GM21526 (cell line): ENCODE results near the gene HSPG2.
"Not testable (repeated sequence)": the region's sequence is repeated elsewhere in the genome, so short reads cannot be mapped to it uniquely, and the experiment has no call there.

ENCODE experiments used
- ATAC-seq: cut with Tn5 transposase; IDR thresholded peaks from one replicate; pipeline ENCODE4 v1.9.1; 2021; ENCODE audit warnings: moderate library complexity; ENCODE audit not compliant: unreplicated experiment, low FRiP score

Gene HSPG2

DNA sequence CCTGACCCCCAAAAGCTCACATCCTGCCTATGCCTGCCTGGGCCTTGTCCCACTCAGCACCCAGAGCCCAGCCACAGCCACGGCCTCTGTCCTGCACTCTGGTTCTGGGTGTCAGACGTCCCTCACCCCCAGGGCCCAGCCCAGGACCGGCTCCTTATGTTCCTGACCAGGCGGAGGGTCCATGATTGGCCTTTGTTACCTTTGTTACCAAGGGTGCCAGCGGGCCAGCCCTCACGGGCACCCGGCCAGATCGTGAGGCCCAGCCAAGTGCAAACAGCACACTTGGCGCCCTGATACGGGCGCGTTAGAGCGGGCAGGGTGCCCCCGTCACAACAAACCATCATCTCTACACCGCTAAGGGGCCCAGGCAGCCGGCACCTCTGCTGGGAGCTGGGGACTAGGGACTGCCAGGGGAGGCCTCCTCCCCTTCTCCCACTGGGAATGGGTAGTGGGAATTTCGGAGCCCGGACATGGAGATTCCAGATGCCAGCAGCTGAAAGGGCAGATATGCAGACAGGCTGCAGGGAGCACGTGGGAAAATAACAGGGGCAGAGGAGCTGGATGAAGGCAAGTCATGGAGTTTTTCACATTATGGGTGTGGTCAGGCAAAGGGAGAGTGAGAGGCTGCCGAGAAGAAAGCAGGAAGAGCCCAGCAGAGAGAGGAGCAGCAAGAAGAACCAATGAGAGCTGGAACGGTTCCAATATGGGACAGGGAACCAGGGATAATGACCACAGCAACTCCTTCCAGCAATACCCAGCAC is 22.1 kb downstream of the HSPG2 start:
- ATAC-seq, result no peak

DNA sequence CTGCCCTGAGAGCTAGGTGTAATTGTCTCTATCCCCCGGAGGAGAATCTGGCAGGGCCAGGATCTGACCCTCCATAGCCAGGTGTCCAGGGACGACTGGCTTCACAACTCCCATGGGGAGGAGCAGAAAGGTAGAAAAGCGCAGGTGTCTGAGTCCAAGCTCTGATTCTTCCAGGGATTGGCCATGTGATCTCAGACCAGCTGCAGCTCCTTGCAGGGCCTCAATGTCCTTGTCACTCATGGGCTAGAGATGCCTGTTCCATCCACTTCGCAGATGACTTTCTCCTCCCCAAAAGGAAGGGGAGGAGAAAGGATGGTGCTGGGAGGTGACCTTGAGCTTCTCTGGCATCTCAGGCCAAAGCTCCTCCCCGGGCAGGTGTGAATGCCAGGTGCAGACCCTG is 22.7 kb downstream of the HSPG2 start:
- no peak for ATAC-seq

DNA sequence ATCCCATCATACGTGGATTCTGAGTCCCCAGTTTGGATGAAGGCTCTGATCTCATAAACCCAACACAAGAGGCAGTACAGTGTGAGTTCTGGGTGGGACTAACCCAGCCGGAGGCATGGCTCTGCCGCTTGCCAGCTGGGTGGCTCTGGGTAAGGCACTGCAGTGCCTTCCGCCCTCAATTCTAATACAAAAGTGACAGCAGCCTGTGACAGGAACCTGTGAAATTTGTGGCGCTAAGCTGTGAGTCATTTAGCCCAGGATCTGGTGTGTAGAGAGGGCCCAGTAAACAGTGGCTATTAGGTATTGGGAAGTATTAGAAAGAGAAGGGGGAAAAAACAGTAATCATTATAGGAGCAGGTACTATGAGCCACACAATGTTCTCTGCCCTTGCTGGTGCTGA is 23.3 kb downstream of the HSPG2 start:
- no peak for ATAC-seq

DNA sequence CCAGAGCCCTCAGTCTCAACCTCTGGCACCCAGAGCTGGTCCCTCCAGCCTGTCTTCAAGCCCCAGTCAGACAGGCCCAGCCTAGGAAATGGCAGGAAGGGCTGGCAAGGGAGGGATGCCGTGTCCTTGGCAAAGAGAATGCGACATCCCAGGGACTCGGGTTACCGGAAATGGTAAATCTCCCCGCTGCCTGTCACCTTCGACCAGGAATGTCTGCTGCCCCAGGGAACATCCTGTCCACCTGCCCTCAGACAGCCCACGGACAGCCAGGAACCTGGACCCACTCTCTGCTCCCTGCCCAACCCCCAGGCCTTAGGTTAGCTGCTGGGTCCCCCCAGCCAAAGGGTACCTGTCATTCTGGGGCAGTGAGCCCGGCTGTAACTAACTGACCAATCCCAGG is 23.9 kb downstream of the HSPG2 start:
- ATAC-seq, result no peak

DNA sequence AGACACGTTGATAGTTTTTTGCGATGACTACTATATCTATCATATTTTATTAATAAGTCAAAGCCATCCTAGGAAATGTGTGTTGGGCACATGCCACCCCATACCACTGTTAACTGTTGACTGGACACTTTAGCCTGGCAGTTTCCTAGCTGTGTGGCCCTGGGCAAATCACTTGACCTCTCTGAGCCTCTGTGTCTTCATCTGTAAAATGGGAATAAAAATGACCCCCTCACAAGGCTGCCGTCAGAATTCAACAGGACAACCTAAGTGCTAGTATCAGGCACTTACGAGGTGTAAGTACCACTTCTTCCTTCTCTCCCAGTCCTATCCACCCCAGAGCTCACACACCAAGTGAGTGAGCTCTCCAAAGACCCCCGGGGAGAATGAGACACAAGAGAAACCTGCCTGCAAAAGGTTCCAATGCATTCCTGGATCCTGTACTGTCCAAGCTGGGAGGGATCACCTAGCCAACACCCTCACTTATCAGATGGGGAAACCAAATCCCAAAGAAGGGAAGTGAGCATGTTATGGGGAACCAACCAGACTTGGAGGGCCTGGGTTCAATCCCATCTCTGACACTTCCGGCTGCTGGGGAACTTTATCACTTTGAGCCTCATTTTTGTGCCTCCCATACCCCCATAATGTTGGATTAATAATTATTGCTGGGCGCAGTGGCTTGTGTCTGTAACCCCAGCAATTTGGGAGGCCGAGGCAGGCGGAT is 24.9 kb downstream of the HSPG2 start:
- ATAC-seq, result no peak

DNA sequence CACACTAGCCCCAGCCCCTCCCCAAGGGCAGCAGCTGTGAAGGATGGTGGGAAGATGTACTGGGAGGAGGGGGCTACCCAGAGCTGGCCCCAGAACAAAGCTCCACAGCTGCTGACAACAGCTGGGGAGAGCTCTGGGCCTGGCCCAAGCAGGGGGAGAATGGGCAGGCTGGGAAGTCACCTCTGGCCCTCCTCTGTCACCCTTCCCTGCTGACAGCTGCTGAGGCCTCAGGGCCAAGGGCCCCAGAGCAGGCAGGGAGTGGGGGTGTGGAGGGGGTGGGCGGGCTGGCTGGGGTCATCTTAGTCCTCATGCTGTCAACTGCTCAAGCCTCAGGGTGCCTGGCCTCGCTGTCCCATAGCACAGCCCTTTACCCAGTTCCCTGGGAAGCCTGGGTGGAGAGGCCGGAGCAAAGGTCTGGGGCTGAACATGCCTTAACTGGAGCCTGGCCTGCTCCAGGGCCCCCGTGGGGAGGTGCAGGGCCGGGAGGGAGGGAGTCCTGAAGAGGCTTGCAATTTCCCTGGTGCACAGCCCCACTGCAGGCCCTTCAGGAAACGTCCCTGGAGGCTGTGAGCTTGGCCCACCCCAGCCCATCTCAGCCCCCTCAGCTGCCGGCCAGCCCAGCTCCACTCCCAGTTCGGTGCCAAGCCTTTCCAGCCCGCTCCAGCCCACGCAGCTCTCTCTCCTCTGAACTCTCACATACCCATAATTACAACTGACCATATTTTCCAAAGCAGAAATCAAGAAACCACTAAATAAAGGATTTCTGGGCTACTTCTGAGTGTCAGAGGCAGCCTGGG is 25.7 kb downstream of the HSPG2 start:
- ATAC-seq, result no peak

DNA sequence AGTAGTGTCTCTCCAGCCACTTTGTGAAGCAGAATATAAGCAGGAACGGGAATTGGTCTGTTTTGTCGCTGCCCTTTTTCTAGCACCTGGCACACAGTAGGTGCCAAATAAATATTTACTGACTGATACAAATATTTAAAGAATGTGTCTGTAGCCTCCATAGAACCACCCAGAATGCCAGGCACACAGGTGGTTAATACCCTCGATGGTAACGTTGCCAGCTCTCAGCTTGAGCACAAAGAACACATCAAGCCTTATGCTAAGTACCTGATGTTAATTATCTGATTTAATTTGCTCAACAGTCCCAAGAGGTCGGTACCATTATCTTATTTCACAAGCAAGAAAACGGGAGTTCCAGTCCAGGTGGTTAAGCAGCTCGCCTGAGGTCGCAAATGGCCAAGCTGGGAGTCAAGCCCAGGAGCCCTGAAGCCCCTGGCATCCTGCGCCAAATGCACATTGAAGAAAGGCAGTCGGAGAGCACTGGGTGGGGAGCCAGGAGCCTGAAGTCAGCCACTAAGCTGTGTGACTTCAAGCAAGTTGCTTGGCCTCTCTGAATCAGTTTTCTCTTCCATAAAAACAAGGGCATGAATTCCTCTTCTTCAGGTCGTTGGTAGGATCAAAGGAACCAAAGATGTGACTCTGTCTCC is 26.4 kb downstream of the HSPG2 start:
- ATAC-seq, result no peak

DNA sequence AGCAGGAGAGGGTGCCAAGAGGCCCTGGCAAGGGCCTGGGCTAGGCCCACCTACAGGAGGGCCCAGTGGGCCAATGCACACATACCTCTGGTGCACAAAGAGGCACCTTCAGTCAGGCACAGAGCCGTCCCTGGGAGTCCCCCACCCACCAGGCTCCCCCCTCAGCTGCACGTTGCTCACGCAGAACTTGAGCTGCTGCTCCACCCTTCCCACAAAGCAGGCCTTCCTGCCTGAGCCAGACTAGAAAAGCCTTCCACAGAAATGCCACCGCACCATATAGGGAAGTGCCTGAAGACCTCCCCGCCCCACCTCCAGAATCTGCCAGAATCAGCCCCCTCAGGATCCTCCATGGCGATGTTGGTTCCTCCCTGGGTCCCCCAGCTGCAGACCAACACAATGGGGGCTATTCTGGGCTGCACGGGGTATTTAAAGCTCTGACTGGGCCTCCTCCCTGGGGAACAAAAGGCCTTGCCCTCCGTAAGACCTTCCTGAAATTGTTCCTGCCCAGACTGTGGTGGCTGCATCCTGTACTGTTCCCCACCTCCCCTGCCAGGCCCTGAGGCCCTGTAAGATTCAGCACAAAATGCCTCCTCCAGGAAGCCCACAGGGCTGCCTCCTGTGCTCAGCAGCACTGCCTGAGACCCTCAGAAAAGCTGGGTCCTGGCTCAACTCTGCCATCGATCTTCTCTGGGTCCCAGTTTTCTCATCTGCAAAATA is 27.2 kb downstream of the HSPG2 start:
- ATAC-seq, result no peak

DNA sequence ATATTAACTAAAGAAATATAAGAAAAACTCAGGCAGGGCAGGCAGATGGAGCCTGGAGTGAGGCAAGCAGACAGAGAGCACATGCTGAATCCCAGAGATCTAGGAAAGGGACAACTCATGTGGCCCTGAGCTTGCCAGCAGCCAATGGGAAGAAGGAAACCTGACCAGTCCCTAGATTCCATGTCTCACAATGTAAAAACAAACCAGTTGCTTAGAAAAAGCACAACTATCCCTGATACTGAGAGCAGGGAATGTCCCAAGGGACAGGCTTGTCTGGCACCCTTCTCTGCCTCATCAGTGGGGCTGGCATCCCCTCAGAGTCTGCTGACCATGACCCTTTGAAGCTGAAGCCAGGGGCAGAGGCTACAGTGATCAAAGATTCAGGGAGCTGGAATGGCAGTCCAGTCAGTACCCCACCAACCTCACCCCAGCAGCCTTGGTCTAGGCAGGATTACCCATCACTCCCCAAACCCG is 27.8 kb downstream of the HSPG2 start:
- ATAC-seq, result no peak

DNA sequence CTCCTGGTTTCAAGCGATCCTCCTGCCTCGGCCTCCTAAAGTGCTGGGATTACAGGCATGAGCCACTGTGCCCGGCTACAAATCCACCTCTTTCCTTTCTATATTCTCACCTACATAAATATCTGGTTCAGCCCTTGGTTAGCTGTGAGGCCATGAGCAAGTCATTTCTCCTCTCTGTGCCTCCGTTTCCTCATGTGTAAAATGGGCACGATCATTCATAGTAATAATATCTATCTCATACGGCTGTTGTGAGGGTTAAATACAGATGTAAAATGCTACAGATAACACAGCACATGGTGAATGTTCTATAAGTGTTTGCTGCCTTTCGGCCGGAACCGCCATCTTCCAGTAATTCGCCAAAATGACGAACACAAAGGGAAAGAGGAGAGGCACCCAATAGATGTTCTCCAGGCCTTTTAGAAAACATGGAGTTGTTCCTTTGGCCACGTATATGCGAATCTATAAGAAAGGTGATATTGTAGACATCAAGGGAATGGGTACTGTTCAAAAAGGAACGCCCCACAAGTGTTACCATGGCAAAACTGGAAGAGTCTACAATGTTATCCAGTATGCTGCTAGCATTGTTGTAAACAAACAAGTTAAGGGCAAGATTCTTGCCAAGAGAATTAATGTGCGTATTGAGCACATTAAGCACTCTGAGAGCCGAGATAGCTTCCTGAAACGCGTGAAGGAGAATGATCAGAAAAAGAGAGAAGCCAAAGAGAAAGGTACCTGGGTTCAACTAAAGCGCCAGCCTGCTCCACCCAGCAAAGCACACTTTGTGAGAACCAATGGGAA is 29.2 kb downstream of the HSPG2 start:
- ATAC-seq, result not testable (repeated sequence)

DNA sequence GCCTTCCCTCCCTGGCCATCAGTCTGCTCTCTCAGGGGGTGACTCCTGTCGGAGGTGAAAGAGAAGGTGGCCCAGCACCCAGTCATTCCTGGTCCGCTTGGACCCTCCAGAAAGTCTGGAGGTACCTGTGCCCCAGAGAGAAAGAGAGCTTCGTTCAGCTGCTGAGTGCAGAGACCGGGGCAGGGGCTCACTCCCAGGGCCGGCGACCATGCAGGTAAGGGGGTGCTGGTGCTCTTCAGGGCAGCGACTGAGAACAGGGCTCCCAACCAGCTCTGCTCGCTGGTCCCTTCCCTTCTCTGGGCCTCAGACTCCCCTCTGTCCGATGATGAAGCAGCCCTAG is 30.1 kb downstream of the HSPG2 start:
- ATAC-seq, result no peak

DNA sequence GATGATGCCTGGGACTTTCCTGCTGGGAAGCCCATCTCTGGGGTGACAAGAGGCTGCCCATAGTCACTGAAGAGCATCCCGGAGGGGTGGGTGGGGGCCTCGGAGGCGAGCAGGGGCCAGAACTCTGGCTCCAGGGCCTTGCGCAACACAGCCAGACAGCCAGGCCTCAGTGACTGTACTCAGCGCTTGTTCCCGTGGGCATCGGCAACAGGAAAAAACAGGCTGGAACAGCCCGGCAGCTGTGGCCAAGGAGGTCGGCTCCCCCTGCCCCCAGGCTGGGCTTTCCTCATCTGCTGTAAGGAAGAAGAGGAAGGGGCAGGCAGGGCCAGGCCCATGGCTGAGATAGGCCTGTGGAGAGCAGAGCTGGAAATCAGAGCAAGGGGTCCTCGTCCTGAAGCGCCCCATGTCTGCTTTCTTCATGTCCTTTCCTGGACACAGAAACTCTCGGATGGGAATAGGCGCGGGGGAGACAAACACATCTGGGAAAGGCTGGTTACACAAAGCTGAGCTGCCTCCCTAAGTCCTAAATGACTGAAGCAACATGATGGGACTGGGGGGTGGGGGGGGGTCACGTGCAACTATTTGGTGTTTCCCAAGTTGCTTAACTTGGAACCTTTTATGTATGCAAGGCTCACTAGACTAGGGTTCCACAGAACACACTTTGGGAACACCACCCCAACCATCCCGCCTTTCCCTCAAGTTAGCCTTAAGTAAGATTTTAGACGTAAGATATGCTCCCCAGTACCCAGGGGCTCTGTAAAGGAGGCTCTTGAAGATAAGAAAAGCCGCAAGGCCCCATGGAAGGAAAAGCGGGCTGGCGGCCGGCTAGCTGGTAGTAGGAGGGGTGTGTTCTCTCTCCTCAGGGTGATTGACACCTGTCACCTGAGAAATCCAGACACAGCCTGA is 30.7 kb downstream of the HSPG2 start:
- no peak for ATAC-seq

DNA sequence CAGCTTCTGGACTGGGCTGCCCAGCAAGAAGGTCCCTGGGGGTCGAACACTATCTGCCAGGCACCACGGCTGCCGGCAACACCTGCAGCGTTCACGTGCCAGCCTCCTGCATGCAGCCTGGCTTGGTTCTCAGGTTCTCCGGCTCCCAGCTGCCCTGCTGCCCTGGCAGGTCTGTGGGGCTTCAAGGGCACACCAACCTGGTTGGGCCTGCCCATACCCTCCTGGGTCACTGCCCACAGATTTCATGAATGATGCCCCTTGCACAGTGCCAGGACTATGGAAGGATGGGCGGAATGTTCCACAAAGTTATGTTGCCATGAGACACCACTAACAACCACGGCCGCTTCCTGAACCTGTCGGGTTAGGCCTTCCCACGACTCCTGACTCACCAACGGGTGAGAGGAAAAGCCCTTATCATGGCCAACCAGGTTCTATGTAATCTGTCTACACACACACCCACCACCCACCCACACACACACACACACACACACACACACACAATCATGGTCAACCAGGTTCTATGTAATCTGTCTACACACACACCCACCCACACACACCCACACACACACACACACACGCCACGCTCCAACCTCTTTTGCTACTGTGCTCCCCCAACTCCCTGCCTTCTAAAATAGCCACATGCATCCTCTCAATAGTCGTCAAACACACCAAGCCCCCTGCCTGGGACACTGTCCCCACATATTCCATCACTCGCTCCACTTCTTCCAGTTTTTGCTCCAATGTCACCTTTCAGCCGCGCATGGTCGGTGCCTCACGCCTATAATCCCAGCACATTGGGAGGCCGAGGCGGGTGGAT is 32.2 kb downstream of the HSPG2 start:
- no peak for ATAC-seq

DNA sequence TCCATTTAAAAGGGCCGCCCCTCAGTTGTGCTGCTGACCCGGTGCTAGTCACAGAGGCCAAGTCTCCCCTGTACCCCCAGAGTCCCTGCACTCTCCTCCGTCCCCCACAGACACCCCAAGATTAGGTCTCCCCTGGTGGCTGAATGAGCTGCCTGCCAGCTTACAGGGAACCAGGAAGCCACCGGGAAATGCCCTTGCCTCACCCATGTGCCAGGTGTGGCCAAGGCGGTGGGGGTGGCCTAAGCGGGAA is 32.7 kb downstream of the HSPG2 start:
- no peak for ATAC-seq

DNA sequence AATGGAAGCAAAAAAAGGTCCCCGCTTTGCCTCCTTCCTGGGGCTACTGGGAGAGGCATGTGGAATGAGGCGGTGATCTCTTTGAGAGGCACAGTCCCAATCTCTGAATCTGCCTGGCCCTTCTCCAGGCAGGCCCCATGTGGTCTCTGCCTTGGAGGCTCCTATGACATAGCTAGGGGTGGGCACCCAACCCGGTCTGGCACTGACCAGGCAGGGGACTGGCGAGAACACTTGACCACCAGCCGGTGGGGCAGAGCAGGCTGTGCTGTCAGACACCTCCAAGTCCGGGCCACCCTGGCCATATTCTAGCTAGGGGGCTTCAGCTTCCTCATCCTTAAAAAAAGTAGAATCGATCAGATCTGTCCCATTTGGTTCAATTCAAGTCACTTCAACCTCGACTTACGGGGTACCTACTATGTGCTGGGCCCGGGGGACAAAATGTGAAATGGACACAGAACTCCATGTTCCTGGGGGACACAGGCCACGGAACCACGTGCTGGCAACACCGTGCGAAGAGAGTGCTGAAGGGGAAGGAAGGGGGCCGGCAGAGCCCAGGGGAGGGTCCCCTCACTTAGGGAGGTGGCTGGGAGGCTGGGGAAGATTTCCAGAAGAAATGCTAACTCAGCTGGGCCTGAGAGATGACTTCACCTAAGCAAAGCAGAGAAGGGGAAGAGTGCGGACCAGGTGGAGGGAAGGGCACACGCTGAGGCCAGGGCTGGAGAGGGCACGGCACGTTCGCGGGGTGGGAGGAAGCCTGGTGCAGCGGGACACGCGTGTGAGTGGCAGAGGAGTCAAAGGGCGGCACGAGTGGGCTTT is 33.3 kb downstream of the HSPG2 start:
- no peak for ATAC-seq

DNA sequence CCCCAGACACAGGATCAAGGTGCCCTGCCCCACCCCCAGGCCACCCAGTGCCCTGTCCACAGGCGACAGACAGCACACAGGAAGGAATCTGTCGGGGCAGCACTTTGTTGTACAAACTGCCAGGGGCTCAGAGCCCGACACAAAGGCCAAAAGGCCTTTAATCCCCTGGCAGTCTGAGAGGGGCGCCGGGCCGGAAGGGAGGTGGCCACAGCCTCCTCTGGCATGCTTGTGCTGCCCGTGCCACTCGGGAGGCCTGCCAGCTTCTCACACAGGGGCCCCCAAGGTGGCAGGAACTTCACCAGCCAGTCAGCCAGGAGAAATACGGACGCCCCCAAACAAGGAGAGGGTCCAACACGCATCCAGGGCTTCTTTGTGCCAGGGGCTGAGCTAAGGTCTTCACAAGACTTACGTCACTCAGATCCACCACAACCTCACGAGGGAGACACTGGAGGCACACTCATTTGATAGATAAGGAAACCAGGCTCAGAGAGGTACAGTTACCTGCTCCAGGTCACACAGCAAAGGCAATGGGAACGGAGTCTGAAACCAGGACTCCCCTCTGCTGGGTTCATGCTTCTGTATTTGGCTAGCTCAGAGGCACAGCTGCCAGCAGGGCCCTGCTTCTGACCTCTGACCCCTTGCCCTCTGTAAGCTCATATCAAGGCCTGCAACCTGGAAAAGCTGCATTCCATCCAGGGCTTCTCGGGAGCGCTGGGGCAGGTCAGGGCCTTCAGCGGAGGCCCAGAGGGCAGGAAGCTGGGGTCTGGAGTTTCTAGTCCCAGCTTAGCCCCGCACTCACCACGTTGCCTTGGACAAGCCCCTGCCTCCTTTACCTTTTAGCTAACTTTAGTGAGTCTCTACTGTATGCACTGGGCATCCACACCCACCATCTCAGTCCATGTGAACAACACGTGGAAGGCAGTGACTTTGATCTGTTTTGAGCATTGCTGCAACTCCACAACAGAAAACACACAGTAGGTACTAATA is 34.8 kb downstream of the HSPG2 start:
- no peak for ATAC-seq
